GM23338 (cell line): ENCODE measurements around the gene ZMYM5. TPM values are rescaled to one million over a fixed set of nuclear protein-coding genes. Genes with fewer than 3 reads are reported as not detected.

Experiments
- ATAC-seq: fragments of 200-7000 bp; cut with Tn5 transposase; 3 replicates; pipeline ENCODE4 v1.9.1; 2020
- DNase-seq: peaks from one replicate; pipeline ENCODE4 v3.0.0-alpha.2; 2015; ENCODE audit warnings: low spot score
- H2AFZ ChIP-seq: fragments of 200-600 bp; sonication (generic); 2 replicates; pipeline ENCODE4 v1.8.0; 2016; ENCODE audit warnings: antibody characterized with exemption, mild to moderate bottlenecking, moderate library complexity
- H3F3A ChIP-seq: fragments of 200-600 bp; sonication (generic); replicated peaks from 2 replicates; pipeline ENCODE4 v1.8.0; 2017; ENCODE audit warnings: antibody characterized with exemption, mixed run types, low read depth
- H3K27ac ChIP-seq: fragments of 200-600 bp; sonication (generic); 2 replicates; pipeline ENCODE4 v1.6.1; 2016; ENCODE audit warnings: low read depth
- H3K27me3 ChIP-seq: fragments of 200-600 bp; sonication (generic); 2 replicates; pipeline ENCODE4 v1.8.0; 2016; ENCODE audit warnings: mild to moderate bottlenecking, mixed run types, moderate library complexity; ENCODE audit not compliant: insufficient read depth
- H3K36me3 ChIP-seq: fragments of 200-600 bp; sonication (generic); 2 replicates; pipeline ENCODE4 v1.8.0; 2016; ENCODE audit warnings: mild to moderate bottlenecking; ENCODE audit not compliant: insufficient read depth
- H3K4me1 ChIP-seq: fragments of 200-600 bp; sonication (generic); 2 replicates; pipeline ENCODE4 v1.8.0; 2016; ENCODE audit warnings: mild to moderate bottlenecking, moderate library complexity; ENCODE audit not compliant: insufficient read depth
- H3K4me2 ChIP-seq: fragments of 200-600 bp; sonication (generic); 2 replicates; pipeline ENCODE4 v1.7.1; 2017; ENCODE audit warnings: mixed run types
- H3K4me3 ChIP-seq: fragments of 200-600 bp; sonication (generic); 2 replicates; pipeline ENCODE4 v1.6.1; 2016; ENCODE audit warnings: mixed run types
- H3K79me2 ChIP-seq: fragments of 200-600 bp; sonication (generic); replicated peaks from 2 replicates; pipeline ENCODE4 v1.8.0; 2017; ENCODE audit warnings: mild to moderate bottlenecking; ENCODE audit not compliant: insufficient read depth
- H3K9me2 ChIP-seq: fragments of 200-600 bp; sonication (generic); 2 replicates; pipeline ENCODE4 v1.8.0; 2017; ENCODE audit not compliant: insufficient read depth
- H4K20me1 ChIP-seq: fragments of 200-600 bp; sonication (generic); replicated peaks from 2 replicates; pipeline ENCODE4 v1.8.0; 2017; ENCODE audit warnings: mild to moderate bottlenecking; ENCODE audit not compliant: insufficient read depth
- H3K27ac Mint-ChIP-seq: 2 replicates; pipeline ENCODE4 v1.8.0; 2020; ENCODE audit warnings: inconsistent platforms, mild to moderate bottlenecking, moderate library complexity, mixed read lengths
- H3K27me3 Mint-ChIP-seq: 3 replicates; pipeline ENCODE4 v1.8.0; 2022; ENCODE audit warnings: low read depth, mild to moderate bottlenecking, moderate library complexity, mixed read lengths, inconsistent platforms; ENCODE audit not compliant: insufficient read depth, poor library complexity
- H3K36me3 Mint-ChIP-seq: 3 replicates; pipeline ENCODE4 v1.8.0; 2021; ENCODE audit warnings: low read depth, mild to moderate bottlenecking, inconsistent platforms, moderate library complexity, mixed read lengths
- H3K4me1 Mint-ChIP-seq: 3 replicates; pipeline ENCODE4 v1.8.0; 2020; ENCODE audit warnings: mild to moderate bottlenecking, inconsistent platforms, mixed read lengths
- H3K4me3 Mint-ChIP-seq: 3 replicates; pipeline ENCODE4 v1.8.0; 2021; ENCODE audit warnings: moderate library complexity, mild to moderate bottlenecking, inconsistent platforms, mixed read lengths
- H3K9me3 Mint-ChIP-seq: 3 replicates; pipeline ENCODE4 v1.8.0; 2020; ENCODE audit warnings: moderate library complexity, mild to moderate bottlenecking, inconsistent platforms, mixed read lengths
- CREB1 ChIP-seq: fragments of 250-450 bp; sonication (Bioruptor Pico); IDR thresholded peaks from 2 replicates; pipeline ENCODE4 v1.5.0; 2020; ENCODE audit warnings: low read depth, mild to moderate bottlenecking, moderate library complexity
- CTCF ChIP-seq, 2 experiments: fragments of 200-600 bp in 1 of 2; sonication (generic) in 1 of 2; conservative IDR thresholded peaks; 2 replicates each; pipeline versions ENCODE4 v1.5.1 to v1.6.1; 2016 to 2017; ENCODE audit warnings: antibody characterized with exemption in 2 of 2, low read depth in 2 of 2, mild to moderate bottlenecking in 2 of 2, moderate library complexity in 1 of 2
- EZH2 ChIP-seq: fragments of 200-600 bp; sonication (generic); IDR thresholded peaks from one replicate; pipeline ENCODE4 v1.8.0; 2017; ENCODE audit warnings: antibody characterized with exemption, mild to moderate bottlenecking, low read depth; ENCODE audit not compliant: unreplicated experiment
- EZH2phosphoT487 ChIP-seq: fragments of 200-600 bp; sonication (generic); IDR thresholded peaks from one replicate; pipeline ENCODE4 v1.8.1; 2018; ENCODE audit warnings: antibody characterized with exemption; ENCODE audit not compliant: unreplicated experiment
- NANOG ChIP-seq: IDR thresholded peaks from 2 replicates; pipeline ENCODE4 v1.6.1; 2016; ENCODE audit warnings: antibody characterized with exemption, borderline replicate concordance
- POLR2AphosphoS5 ChIP-seq: IDR thresholded peaks from 2 replicates; pipeline ENCODE4 v1.6.1; 2016; ENCODE audit warnings: antibody characterized with exemption, low read depth
- REST ChIP-seq: IDR thresholded peaks from one replicate; pipeline ENCODE4 v1.6.1; 2018; ENCODE audit warnings: antibody characterized with exemption; ENCODE audit not compliant: unreplicated experiment
- ZNF331 ChIP-seq: fragments of 250-450 bp; sonication (Bioruptor Pico); IDR thresholded peaks from 2 replicates; pipeline ENCODE4 v1.5.0; 2020; ENCODE audit warnings: low read depth, mild to moderate bottlenecking, moderate library complexity
- ZNF462 ChIP-seq: fragments of 250-450 bp; sonication (Bioruptor Pico); IDR thresholded peaks from 2 replicates; pipeline ENCODE4 v1.5.0; 2020; ENCODE audit warnings: mild to moderate bottlenecking, moderate library complexity
- polyA plus RNA-seq: library from polyadenylated mRNA; unstranded; fragments of >200 nt; fragmentation: Nextera tagmentation; extraction: Ambion mirVana; gene quantifications from 2 replicates; pipeline ENCODE4 v1.2.1, GENCODE V29; 2016
- total RNA-seq: library from RNA; depleted of rRNA; stranded (reverse); fragments of >200 nt; shearing (Covaris generic); gene quantifications from 2 replicates; pipeline ENCODE4 v1.2.3, GENCODE V29; 2014

The ZMYM5 gene
- total and polyA plus RNA-seq, 2 experiments from 2014 or later, result 11.2 to 17.2 TPM

- H3K4me3 ChIP-seq, result no peak overlapping the region
- Mint-ChIP-seq H3K4me1 (no peaks in the 10 kb centered on the region), H3K9me3 (no peaks in the 10 kb centered on the region), H3K27me3 (peaks cover 3% of the 10 kb centered on the region), H3K36me3 (no peaks in the 10 kb centered on the region), H3K4me3 (no peak overlapping the region), H3K27ac (no peak overlapping the region)
- TF ChIP-seq CTCF (conservative IDR thresholded peaks at IDR 0.05; ENCODE audit: low read depth in 2 of 2), result no peak
- TF ChIP-seq POLR2AphosphoS5, result no peak
- no peak for TF ChIP-seq EZH2phosphoT487
- TF ChIP-seq EZH2, result no peak
- no peak for TF ChIP-seq ZNF331 (CRISPR knock-in tag)
- H3K4me1 ChIP-seq, result no peaks in the 10 kb centered on the region
- H4K20me1 ChIP-seq, result no peaks in the 10 kb centered on the region
- no peaks in the 10 kb centered on the region for H3K36me3 ChIP-seq
- no peaks in the 10 kb centered on the region for H3K9me2 ChIP-seq
- no peaks in the 10 kb centered on the region for H3K27me3 ChIP-seq
- no peak overlapping the region for H2AFZ ChIP-seq
- no peak for ATAC-seq
- H3K4me2 ChIP-seq, result no peak overlapping the region
- DNase-seq, result no peak
- no peaks in the 10 kb centered on the region for H3F3A ChIP-seq
- H3K27ac ChIP-seq, result no peak overlapping the region
- no peaks in the 10 kb centered on the region for H3K79me2 ChIP-seq
Measured at GRCh38 chr13:19881641-19882040, 18.2 kb upstream of the ZMYM5 start.

GRCh38 chr13:19864746-19865309, 1.4 kb upstream of the ZMYM5 start:
- Histone ChIP-seq H3K36me3 (peaks cover 9% of the 10 kb centered on the region; the same call in 1 of the 2 replicates), H3K4me2 (peak overlapping the region; percentile 71), H3K4me3 (peak overlapping the region; percentile 99), H3K4me1 (peaks cover 21% of the 10 kb centered on the region), H4K20me1 (peaks cover 11% of the 10 kb centered on the region; the same call in 1 of the 2 replicates), H3K27ac (peak overlapping the region; percentile 99), H2AFZ (no peak overlapping the region; the same call in 1 of the 2 replicates), H3K27me3 (no peaks in the 10 kb centered on the region), H3K79me2 (peaks cover 28% of the 10 kb centered on the region), H3F3A (peaks cover 14% of the 10 kb centered on the region), H3K9me2 (no peaks in the 10 kb centered on the region)
- Mint-ChIP-seq H3K27ac (peak overlapping the region; percentile 87), H3K36me3 (peaks cover 17% of the 10 kb centered on the region), H3K9me3 (peaks cover 5% of the 10 kb centered on the region; the same call in 1 of the 3 replicates), H3K4me3 (peak overlapping the region; percentile 83), H3K27me3 (peaks cover 12% of the 10 kb centered on the region), H3K4me1 (peaks cover 22% of the 10 kb centered on the region)
- ATAC-seq, result peak; percentile 5
- DNase-seq, result peak; percentile 89
- TF ChIP-seq ZNF331 (CRISPR knock-in tag) (no peak), ZNF462 (CRISPR knock-in tag) (no peak), POLR2AphosphoS5 (no peak), EZH2phosphoT487 (no peak), EZH2 (no peak), REST (no peak), NANOG (no peak), CREB1 (CRISPR knock-in tag) (peak; percentile 34; the same call in 1 of the 2 replicates)
